IMR-90 (cell line): Measurements from ENCODE around the gene EDARADD. TPM values are rescaled to one million over a fixed set of nuclear protein-coding genes. Genes with fewer than 3 reads are reported as not detected.
"Not testable (repeated sequence)": the region's sequence is repeated elsewhere in the genome, so short reads cannot be mapped to it uniquely, and the experiment has no call there.

Source experiments
- ATAC-seq: fragments of 200-7000 bp; cut with Tn5 transposase; 2 replicates; pipeline ENCODE4 v1.9.1; 2020; ENCODE audit warnings: low read depth, mild to moderate bottlenecking, moderate library complexity
- BruUV-seq: library from RNA; stranded (reverse); fragments of 400-500 nt; replicated peaks from 2 replicates; lab custom pipeline; 2021; lab: Mats Ljungman, UMichigan
- CTCF ChIA-PET: fragments of 300-600 bp; formaldehyde crosslinking; extraction: SDS; loops from one replicate; lab custom pipeline; 2021; ENCODE audit warnings: antibody characterized with exemption; lab: Yijun Ruan, JAX
- POLR2A ChIA-PET: fragments of 300-600 bp; sonication (Branson Sonifier 250); formaldehyde crosslinking; loops from one replicate; lab custom pipeline; 2022; ENCODE audit warnings: antibody characterized with exemption; ENCODE audit not compliant: unreplicated experiment; lab: Charles Lee
- DNase-seq: peaks from one replicate; pipeline ENCODE4 v3.0.0; 2013
- H2AFZ ChIP-seq: replicated peaks from 2 replicates; pipeline ENCODE3; 2013; ENCODE audit warnings: low read length, mild to moderate bottlenecking; ENCODE audit not compliant: poor library complexity
- H2AK5ac ChIP-seq: 2 replicates; pipeline ENCODE4 v1.6.1; 2013; ENCODE audit warnings: low read depth, low read length, inconsistent platforms
- H2AK9ac ChIP-seq: replicated peaks from 2 replicates; pipeline ENCODE3; 2013; ENCODE audit warnings: mild to moderate bottlenecking, low read depth, low read length, moderate library complexity; ENCODE audit not compliant: poor library complexity
- H2BK120ac ChIP-seq: 2 replicates; pipeline ENCODE4 v1.6.1; 2013; ENCODE audit warnings: low read depth, low read length, inconsistent platforms
- H2BK15ac ChIP-seq: 3 replicates; pipeline ENCODE4 v1.6.1; 2013; ENCODE audit warnings: low read depth, low read length, inconsistent platforms
- H2BK20ac ChIP-seq: 2 replicates; pipeline ENCODE4 v1.6.1; 2013; ENCODE audit warnings: low read depth, mild to moderate bottlenecking, inconsistent platforms, low read length, moderate library complexity
- H2BK5ac ChIP-seq: 2 replicates; pipeline ENCODE4 v1.6.1; 2013; ENCODE audit warnings: mild to moderate bottlenecking, low read depth, low read length, inconsistent platforms; ENCODE audit not compliant: poor library complexity, severe bottlenecking
- H3K14ac ChIP-seq: replicated peaks from 2 replicates; pipeline ENCODE4 v1.6.1; 2013; ENCODE audit warnings: low read depth, low read length, inconsistent platforms
- H3K18ac ChIP-seq: 2 replicates; pipeline ENCODE4 v1.6.1; 2013; ENCODE audit warnings: low read depth, low read length, control low read depth
- H3K23ac ChIP-seq: 2 replicates; pipeline ENCODE4 v1.6.1; 2013; ENCODE audit warnings: low read depth, low read length, inconsistent platforms
- H3K27ac ChIP-seq: 2 replicates; pipeline ENCODE4 v1.5.1; 2013; ENCODE audit warnings: mild to moderate bottlenecking, control low read depth, low read length; ENCODE audit not compliant: insufficient read depth
- H3K27me3 ChIP-seq: 2 replicates; pipeline ENCODE4 v1.6.1; 2013; ENCODE audit warnings: low read length; ENCODE audit not compliant: control insufficient read depth, insufficient read depth
- H3K36me3 ChIP-seq: 2 replicates; pipeline ENCODE4 v1.6.1; 2013; ENCODE audit warnings: low read length, mixed read lengths; ENCODE audit not compliant: control insufficient read depth, insufficient read depth
- H3K4ac ChIP-seq: 2 replicates; pipeline ENCODE4 v1.6.1; 2013; ENCODE audit warnings: low read depth, low read length, inconsistent platforms
- H3K4me1 ChIP-seq: 2 replicates; pipeline ENCODE4 v1.6.1; 2013; ENCODE audit warnings: low read length, mixed read lengths; ENCODE audit not compliant: control insufficient read depth, insufficient read depth
- H3K4me2 ChIP-seq: 2 replicates; pipeline ENCODE4 v1.6.1; 2013; ENCODE audit warnings: low read depth, mild to moderate bottlenecking, control low read depth, low read length, moderate library complexity
- H3K4me3 ChIP-seq: 2 replicates; pipeline ENCODE4 v1.5.1; 2013; ENCODE audit warnings: low read depth, mild to moderate bottlenecking, control low read depth, low read length, moderate library complexity; ENCODE audit not compliant: insufficient read depth
- H3K56ac ChIP-seq: 2 replicates; pipeline ENCODE4 v1.6.1; 2013; ENCODE audit warnings: low read length, inconsistent platforms; ENCODE audit not compliant: insufficient read depth; ENCODE audit errors: extremely low read depth
- H3K79me1 ChIP-seq, 2 experiments: 2 replicates each; pipeline ENCODE4 v1.6.1; 2013; ENCODE audit warnings: low read length in 2 of 2, inconsistent platforms in 1 of 2, low read depth in 1 of 2
- H3K9ac ChIP-seq: 2 replicates; pipeline ENCODE4 v1.6.1; 2013; ENCODE audit warnings: low read depth, low read length, control low read depth
- H3K9me1 ChIP-seq: 2 replicates; pipeline ENCODE4 v1.6.1; 2013; ENCODE audit warnings: low read length, inconsistent platforms; ENCODE audit not compliant: insufficient read depth
- H3K9me3 ChIP-seq: 2 replicates; pipeline ENCODE4 v1.6.1; 2013; ENCODE audit warnings: low read length; ENCODE audit not compliant: control insufficient read depth, insufficient read depth
- H4K20me1 ChIP-seq: 2 replicates; pipeline ENCODE4 v1.6.1; 2013; ENCODE audit warnings: low read length, inconsistent platforms; ENCODE audit not compliant: insufficient read depth
- H4K5ac ChIP-seq: 2 replicates; pipeline ENCODE4 v1.6.1; 2013; ENCODE audit warnings: mild to moderate bottlenecking, low read depth, low read length, control low read depth
- H4K8ac ChIP-seq, 2 experiments: 2 replicates each; pipeline ENCODE4 v1.6.1; 2013; ENCODE audit warnings: low read depth in 2 of 2, low read length in 2 of 2, control low read depth in 1 of 2, inconsistent platforms in 1 of 2
- H4K91ac ChIP-seq: 2 replicates; pipeline ENCODE4 v1.6.1; 2013; ENCODE audit warnings: low read depth, low read length, inconsistent platforms; ENCODE audit not compliant: insufficient read depth
- WGBS, 2 experiments: methylation state at CpG; one replicate each; pipeline versions ENCODE4 v1.1.5 to v1.1.7; 2013; ENCODE audit warnings: missing lambda C conversion rate in 2 of 2; ENCODE audit not compliant: insufficient read length in 1 of 2; ENCODE audit errors: extremely low coverage in 2 of 2; 5-methylcytosine and 5-hydroxymethylcytosine counted together
- dilution Hi-C: fragments of 300-500 bp; cut with HindIII; formaldehyde crosslinking; loops from one replicate; pipeline ENCODE4 v1.14.3; 2018; ENCODE audit warnings: low sequenced_read_pairs; ENCODE audit not compliant: unreplicated experiment
- in situ Hi-C: fragments of 300-500 bp; cut with MboI; formaldehyde crosslinking; loops from 3 replicates; pipeline ENCODE4 v1.14.3; 2019; ENCODE audit warnings: low sequenced_read_pairs, inconsistent platforms, mixed read lengths
- intact Hi-C: fragments of 100-400 bp; cut with micrococcal nuclease; formaldehyde crosslinking; loops from 2 replicates; pipeline ENCODE4 v1.10.0; 2022
- polyA plus RNA-seq, 3 experiments: library from polyadenylated mRNA; depleted of rRNA; stranded (reverse); fragments of >200 nt; gene quantifications; 2 replicates each; pipeline ENCODE4 v1.2.3, GENCODE V29; 2012; ENCODE audit warnings: low replicate concordance in 1 of 3
- total RNA-seq: library from RNA; depleted of rRNA; stranded (reverse); fragments of >200 nt; gene quantifications from 2 replicates; pipeline ENCODE4 v1.2.3, GENCODE V29; 2012

Gene EDARADD
- total and polyA plus RNA-seq, 2 of the 4 experiments (the other 2 are of a cell fraction), result not detected

GRCh38 chr1:236489161-236489560 lies 95.1 kb downstream of the EDARADD start:
- H3K4me1 ChIP-seq, H3K9me1 ChIP-seq, POLR2A ChIA-PET, H3K4me2 ChIP-seq, H3K79me1 ChIP-seq, H4K5ac ChIP-seq, H2BK15ac ChIP-seq, H3K4ac ChIP-seq, H3K18ac ChIP-seq, H3K56ac ChIP-seq, H2BK120ac ChIP-seq, H3K27me3 ChIP-seq, H4K8ac ChIP-seq, H2BK20ac ChIP-seq, in situ Hi-C loops, H2AK5ac ChIP-seq, H3K27ac ChIP-seq, H3K23ac ChIP-seq, H3K4me3 ChIP-seq, dilution Hi-C loops, H2AK9ac ChIP-seq, H4K91ac ChIP-seq, H3K9me3 ChIP-seq, ATAC-seq, BruUV-seq, DNase-seq, H3K9ac ChIP-seq, H2AFZ ChIP-seq, H2BK5ac ChIP-seq, H3K14ac ChIP-seq, H4K20me1 ChIP-seq, intact Hi-C loops, H3K36me3 ChIP-seq: not testable (repeated sequence)
- no CpG with 5 or more reads among the region's 3 CpGs for WGBS, 2 experiments
- CTCF ChIA-PET, result interaction anchor here (0.6 kb wide), 1 partner anchor 74 kb away, joined by 4 read pairs; no protein-coding TSS in a partner anchor
